ENCODE data around the gene SLC26A2.

SLC26A2 gene

GRCh38 chr5:149998281-149998680 lies 37.7 kb downstream of the SLC26A2 start:
- DNase-seq, result no peak
- Histone ChIP-seq H3K4me3 (ENCODE audit: low read depth, low read length) (no peak overlapping the region), H3K27ac (no peak overlapping the region), H3K36me3 (peaks cover 15% of the 10 kb centered on the region), H3K9me3 (ENCODE audit: severe bottlenecking) (no peaks in the 10 kb centered on the region), H3K27me3 (ENCODE audit: insufficient read depth, low read depth, severe bottlenecking) (no peaks in the 10 kb centered on the region)
- TF ChIP-seq CTCF (IDR thresholded peaks at IDR 0.05; ENCODE audit: low read depth, low read length), result no peak

GRCh38 chr5:149999359-149999758 lies 38.8 kb downstream of the SLC26A2 start:
- DNase-seq, result no peak
- Histone ChIP-seq H3K27ac (no peak overlapping the region), H3K9me3 (ENCODE audit: severe bottlenecking) (no peaks in the 10 kb centered on the region), H3K4me3 (ENCODE audit: low read depth, low read length) (peak overlapping the region; percentile 52), H3K27me3 (ENCODE audit: insufficient read depth, low read depth, severe bottlenecking) (no peaks in the 10 kb centered on the region), H3K36me3 (peaks cover 15% of the 10 kb centered on the region)
- TF ChIP-seq CTCF (IDR thresholded peaks at IDR 0.05; ENCODE audit: low read depth, low read length), result no peak

- Histone ChIP-seq H3K9me3 (ENCODE audit: severe bottlenecking) (no peaks in the 10 kb centered on the region), H3K36me3 (peaks cover 20% of the 10 kb centered on the region), H3K4me3 (ENCODE audit: low read depth, low read length) (peak overlapping the region; percentile 52), H3K27ac (peak overlapping the region; percentile 90), H3K27me3 (ENCODE audit: insufficient read depth, low read depth, severe bottlenecking) (no peaks in the 10 kb centered on the region)
- no peak for DNase-seq
- no peak for TF ChIP-seq CTCF (IDR thresholded peaks at IDR 0.05; ENCODE audit: low read depth, low read length)
Measured at GRCh38 chr5:149999866-150000255, 39.3 kb downstream of the SLC26A2 start.

GRCh38 chr5:150000256-150000989 lies 39.9 kb downstream of the SLC26A2 start, which contains the start of the genes HMGXB3 and TIGD6:
Gene HMGXB3, plus strand, starts transcription at chr5:150000739. Its CDS starts 4,114 bp downstream, at chr5:150004853.
Gene TIGD6, minus strand, starts transcription at chr5:150000654. Its CDS starts 4,306 bp downstream, at chr5:149996348.
- Histone ChIP-seq H3K27ac (peak within 1 kb of the TSS; percentile 90), H3K4me3 (ENCODE audit: low read depth, low read length) (peak within 1 kb of the TSS; percentile 52), H3K9me3 (ENCODE audit: severe bottlenecking) (no peaks in the 10 kb centered on the region), H3K36me3 (peaks cover 24% of the 10 kb centered on the region), H3K27me3 (ENCODE audit: insufficient read depth, low read depth, severe bottlenecking) (no peaks in the 10 kb centered on the region)
- peak; percentile 96 for DNase-seq
- TF ChIP-seq CTCF (IDR thresholded peaks at IDR 0.05; ENCODE audit: low read depth, low read length), result 0 out of 2 replicates have a peak, but pooled peaks have one; percentile 5

- H3K9me3 ChIP-seq (ENCODE audit: severe bottlenecking), result no peaks in the 10 kb centered on the region
- peak overlapping the region; percentile 52 for H3K4me3 ChIP-seq (ENCODE audit: low read depth, low read length)
- peak; percentile 16 for DNase-seq
- H3K27me3 ChIP-seq (ENCODE audit: insufficient read depth, low read depth, severe bottlenecking), result no peaks in the 10 kb centered on the region
- peak overlapping the region; percentile 90 for H3K27ac ChIP-seq
- TF ChIP-seq CTCF (IDR thresholded peaks at IDR 0.05; ENCODE audit: low read depth, low read length), result no peak
- peaks cover 30% of the 10 kb centered on the region for H3K36me3 ChIP-seq
Measured at GRCh38 chr5:150000990-150001659, 40.6 kb downstream of the SLC26A2 start.

Data from WERI-Rb-1 (cell line).